Rectal smooth muscle tissue (tissue), 1 donor: ENCODE results near the gene FUZ.

Experiments
- H3K27ac ChIP-seq: one replicate; pipeline ENCODE4 v1.7.0; 2013; ENCODE audit warnings: low read depth, low read length, inconsistent platforms
- H3K27me3 ChIP-seq: one replicate; pipeline ENCODE4 v1.7.0; 2013; ENCODE audit warnings: low read length; ENCODE audit not compliant: control insufficient read depth, insufficient read depth
- H3K36me3 ChIP-seq: one replicate; pipeline ENCODE4 v1.7.0; 2013; ENCODE audit warnings: low read length; ENCODE audit not compliant: control insufficient read depth, insufficient read depth
- H3K4me1 ChIP-seq: one replicate; pipeline ENCODE4 v1.7.0; 2013; ENCODE audit warnings: low read length; ENCODE audit not compliant: control insufficient read depth, insufficient read depth
- H3K4me3 ChIP-seq: one replicate; pipeline ENCODE4 v1.7.0; 2013; ENCODE audit warnings: low read length
- H3K9ac ChIP-seq: one replicate; pipeline ENCODE4 v1.7.0; 2013; ENCODE audit warnings: low read length

Gene FUZ

DNA sequence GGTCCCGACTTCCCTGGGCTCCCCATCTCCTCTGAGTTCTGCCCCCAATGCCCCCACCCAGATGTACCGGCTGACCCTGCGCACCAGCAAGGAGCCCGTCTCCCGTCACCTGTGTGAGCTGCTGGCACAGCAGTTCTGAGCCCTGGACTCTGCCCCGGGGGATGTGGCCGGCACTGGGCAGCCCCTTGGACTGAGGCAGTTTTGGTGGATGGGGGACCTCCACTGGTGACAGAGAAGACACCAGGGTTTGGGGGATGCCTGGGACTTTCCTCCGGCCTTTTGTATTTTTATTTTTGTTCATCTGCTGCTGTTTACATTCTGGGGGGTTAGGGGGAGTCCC is 6.5 kb downstream of the FUZ start:
- H3K9ac ChIP-seq, result no peak overlapping the region
- H3K27ac ChIP-seq, result no peak overlapping the region
- peaks cover 7% of the 10 kb centered on the region for H3K4me1 ChIP-seq
- no peaks in the 10 kb centered on the region for H3K27me3 ChIP-seq
- H3K4me3 ChIP-seq, result no peak overlapping the region
- H3K36me3 ChIP-seq, result no peaks in the 10 kb centered on the region

DNA sequence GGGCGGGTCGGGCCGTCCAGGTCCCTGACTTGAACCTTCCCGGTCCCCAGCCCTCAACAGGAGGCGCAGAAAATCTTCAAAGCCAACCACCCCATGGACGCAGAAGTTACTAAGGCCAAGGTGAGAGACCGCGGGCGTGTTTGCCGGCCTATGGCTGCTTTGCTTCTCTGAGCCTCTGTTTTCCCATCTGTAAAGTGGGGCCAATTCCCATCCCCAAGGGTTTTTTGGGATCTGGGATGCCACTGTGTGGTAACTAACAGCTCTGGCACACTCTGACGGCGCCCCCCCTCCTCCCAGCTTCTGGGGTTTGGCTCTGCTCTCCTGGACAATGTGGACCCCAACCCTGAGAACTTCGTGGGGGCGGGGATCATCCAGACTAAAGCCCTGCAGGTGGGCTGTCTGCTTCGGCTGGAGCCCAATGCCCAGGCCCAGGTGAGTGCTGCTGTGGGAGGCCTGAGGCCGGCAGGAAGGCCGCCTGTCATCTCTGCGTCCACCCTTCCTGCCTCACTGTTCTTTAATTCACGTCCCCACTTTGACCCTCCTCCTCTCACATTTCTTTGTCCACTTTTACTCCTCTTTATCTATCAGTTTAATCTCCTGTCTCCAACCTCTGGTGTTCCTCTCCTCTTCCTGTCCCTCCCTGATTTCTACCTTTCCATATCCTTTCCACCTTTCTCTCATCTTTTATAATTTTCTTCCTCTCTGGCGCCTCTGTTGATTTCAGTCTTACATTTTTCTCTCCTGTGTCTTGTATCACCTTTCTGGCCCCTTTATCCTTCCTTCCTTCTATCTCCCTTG is 7.1 kb downstream of the FUZ start:
- H3K27ac ChIP-seq, result no peak overlapping the region
- H3K27me3 ChIP-seq, result no peaks in the 10 kb centered on the region
- peaks cover 7% of the 10 kb centered on the region for H3K4me1 ChIP-seq
- no peak overlapping the region for H3K9ac ChIP-seq
- no peak overlapping the region for H3K4me3 ChIP-seq
- no peaks in the 10 kb centered on the region for H3K36me3 ChIP-seq

DNA sequence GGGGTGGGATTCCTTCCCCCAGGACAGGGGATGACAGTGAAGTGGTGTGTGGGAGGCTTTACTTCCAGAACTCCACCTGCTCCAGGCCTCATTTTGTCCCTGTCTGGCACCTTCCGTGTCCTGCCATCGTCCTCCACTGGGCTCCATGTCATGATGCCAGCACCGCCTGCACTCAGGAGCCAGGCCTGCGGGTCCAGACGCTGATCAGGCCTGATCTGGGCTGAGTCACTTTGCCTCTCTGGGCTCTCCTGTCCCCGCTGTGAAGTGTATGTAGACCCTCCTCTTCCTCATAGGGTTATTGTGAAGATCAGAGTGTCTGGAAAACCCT is 9.6 kb downstream of the FUZ start:
- Histone ChIP-seq H3K36me3 (peaks cover 14% of the 10 kb centered on the region), H3K4me1 (no peaks in the 10 kb centered on the region), H3K9ac (no peak overlapping the region), H3K27ac (no peak overlapping the region), H3K4me3 (no peak overlapping the region), H3K27me3 (no peaks in the 10 kb centered on the region)

DNA sequence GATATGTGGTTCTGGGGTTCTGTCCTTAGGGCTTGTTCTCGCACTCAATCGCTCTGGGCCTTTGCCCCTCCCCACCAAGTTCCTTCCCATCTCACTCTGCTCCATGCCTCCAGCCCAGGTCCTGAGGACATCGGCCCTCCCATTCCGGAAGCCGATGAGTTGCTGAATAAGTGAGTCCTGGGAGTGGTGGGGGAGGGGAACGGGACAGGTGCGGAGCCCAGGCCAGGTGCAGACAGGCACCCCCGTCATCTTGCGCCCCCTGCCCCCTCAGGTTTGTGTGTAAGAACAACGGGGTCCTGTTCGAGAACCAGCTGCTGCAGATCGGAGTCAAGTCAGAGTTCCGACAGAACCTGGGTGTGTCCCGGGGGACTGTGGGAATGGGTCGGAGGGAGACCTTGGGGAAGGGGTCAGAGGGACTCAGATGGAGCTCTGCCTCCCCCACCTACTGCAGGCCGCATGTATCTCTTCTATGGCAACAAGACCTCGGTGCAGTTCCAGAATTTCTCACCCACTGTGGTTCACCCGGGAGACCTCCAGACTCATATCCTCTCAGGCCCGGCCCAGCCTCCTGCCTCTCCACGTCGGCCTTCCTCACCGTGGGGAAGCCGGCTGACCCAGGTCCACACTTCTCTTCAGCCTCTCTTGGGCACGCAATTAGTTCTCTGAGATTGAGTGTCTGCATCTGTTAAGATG is 10.1 kb downstream of the FUZ start:
- no peaks in the 10 kb centered on the region for H3K27me3 ChIP-seq
- H3K36me3 ChIP-seq, result peaks cover 14% of the 10 kb centered on the region
- peak overlapping the region; percentile 70 for H3K27ac ChIP-seq
- H3K9ac ChIP-seq, result no peak overlapping the region
- peak overlapping the region; percentile 54 for H3K4me3 ChIP-seq
- no peaks in the 10 kb centered on the region for H3K4me1 ChIP-seq

DNA sequence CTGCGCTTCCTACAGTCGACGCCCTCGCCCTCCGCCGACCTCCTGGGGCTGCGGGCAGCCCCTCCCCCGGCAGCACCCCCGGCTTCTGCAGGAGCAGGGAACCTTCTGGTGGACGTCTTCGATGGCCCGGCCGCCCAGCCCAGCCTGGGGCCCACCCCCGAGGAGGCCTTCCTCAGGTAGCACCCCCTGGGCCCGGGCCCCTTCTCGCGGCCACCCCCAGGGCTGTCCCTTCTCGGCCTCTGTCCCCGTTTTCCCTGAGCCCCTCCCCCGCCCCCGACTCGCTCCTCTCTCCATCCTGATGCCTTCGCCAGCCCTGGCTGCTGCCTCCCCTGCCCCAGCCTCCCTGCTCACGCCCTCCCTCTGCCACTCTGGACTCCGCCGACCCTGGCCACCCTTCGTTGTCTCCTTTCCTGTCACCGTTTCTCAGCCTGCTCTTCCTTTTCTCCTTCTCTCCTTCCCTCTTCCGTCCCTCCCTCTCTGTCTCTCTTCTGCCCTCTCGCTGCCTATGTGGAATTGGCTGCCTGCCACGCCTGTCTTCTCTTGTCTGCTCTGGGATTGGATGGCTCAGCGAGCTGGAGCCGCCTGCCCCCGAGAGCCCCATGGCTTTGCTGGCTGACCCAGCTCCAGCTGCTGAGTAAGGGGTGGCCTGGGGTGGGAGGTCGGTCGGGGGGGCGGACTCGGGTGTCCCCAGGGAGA is 11.0 kb downstream of the FUZ start:
- H3K36me3 ChIP-seq, result peaks cover 14% of the 10 kb centered on the region
- H3K4me3 ChIP-seq, result peak overlapping the region; percentile 82
- H3K4me1 ChIP-seq, result no peaks in the 10 kb centered on the region
- peak overlapping the region; percentile 70 for H3K27ac ChIP-seq
- no peaks in the 10 kb centered on the region for H3K27me3 ChIP-seq
- H3K9ac ChIP-seq, result peak overlapping the region; percentile 49

DNA sequence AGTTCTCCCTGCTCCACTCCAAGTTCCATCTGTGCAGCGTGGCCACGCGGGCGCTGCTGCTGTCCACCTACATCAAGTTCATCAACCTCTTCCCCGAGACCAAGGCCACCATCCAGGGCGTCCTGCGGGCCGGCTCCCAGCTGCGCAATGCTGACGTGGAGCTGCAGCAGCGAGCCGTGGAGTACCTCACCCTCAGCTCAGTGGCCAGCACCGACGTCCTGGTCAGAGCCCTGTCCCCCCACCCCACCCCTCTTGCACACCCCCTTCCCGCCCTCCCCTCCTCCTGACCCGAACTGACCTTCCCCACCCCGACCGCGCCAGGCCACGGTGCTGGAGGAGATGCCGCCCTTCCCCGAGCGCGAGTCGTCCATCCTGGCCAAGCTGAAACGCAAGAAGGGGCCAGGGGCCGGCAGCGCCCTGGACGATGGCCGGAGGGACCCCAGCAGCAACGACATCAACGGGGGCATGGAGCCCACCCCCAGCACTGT is 11.6 kb downstream of the FUZ start:
- peak overlapping the region; percentile 82 for H3K4me3 ChIP-seq
- H3K27ac ChIP-seq, result no peak overlapping the region
- no peaks in the 10 kb centered on the region for H3K4me1 ChIP-seq
- H3K9ac ChIP-seq, result no peak overlapping the region
- H3K27me3 ChIP-seq, result no peaks in the 10 kb centered on the region
- peaks cover 21% of the 10 kb centered on the region for H3K36me3 ChIP-seq

DNA sequence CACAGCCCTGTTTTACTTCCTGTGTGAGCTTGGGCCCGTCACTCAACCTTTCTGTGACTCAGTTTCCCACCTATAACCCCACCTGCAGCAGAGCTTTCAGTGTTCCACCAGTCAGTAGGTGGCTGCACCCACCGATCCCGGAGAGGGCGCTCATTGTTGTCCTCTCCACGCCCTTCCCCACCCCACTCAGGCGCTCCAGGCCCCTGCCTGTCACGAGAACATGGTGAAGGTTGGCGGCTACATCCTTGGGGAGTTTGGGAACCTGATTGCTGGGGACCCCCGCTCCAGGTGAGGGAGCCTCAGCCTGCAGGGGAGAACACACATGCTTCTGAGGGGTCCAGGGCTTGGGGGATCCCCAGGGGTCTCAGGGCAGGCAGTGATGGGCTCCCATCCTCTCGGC is 12.3 kb downstream of the FUZ start:
- peaks cover 27% of the 10 kb centered on the region for H3K36me3 ChIP-seq
- no peaks in the 10 kb centered on the region for H3K4me1 ChIP-seq
- no peaks in the 10 kb centered on the region for H3K27me3 ChIP-seq
- no peak overlapping the region for H3K4me3 ChIP-seq
- no peak overlapping the region for H3K27ac ChIP-seq
- H3K9ac ChIP-seq, result no peak overlapping the region

DNA sequence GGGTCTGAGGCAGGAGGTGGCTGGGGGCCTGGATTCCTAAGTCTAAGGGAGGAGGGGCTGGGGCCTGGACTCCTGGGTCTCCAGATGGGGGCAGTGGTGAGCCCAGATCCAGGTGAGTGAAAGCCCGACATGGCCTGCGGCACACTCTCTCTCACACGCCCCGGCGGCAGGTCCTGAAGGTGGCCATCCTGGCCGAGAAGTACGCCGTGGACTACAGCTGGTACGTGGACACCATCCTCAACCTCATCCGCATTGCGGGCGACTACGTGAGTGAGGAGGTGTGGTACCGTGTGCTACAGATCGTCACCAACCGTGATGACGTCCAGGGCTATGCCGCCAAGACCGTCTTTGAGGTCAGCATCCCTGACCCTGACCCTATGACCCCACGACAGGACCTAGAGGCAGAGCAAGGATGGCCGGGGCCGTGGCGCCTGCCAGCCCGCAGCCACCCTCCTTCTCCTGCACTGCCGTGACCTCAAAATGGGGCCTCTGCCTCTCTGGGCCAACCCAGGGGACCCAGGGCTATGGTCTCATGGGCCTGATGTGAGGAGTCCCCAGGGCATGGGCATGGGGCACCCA is 13.2 kb downstream of the FUZ start:
- H3K27ac ChIP-seq, result no peak overlapping the region
- no peak overlapping the region for H3K9ac ChIP-seq
- H3K4me1 ChIP-seq, result no peaks in the 10 kb centered on the region
- H3K27me3 ChIP-seq, result no peaks in the 10 kb centered on the region
- H3K36me3 ChIP-seq, result peaks cover 35% of the 10 kb centered on the region
- H3K4me3 ChIP-seq, result no peak overlapping the region

DNA sequence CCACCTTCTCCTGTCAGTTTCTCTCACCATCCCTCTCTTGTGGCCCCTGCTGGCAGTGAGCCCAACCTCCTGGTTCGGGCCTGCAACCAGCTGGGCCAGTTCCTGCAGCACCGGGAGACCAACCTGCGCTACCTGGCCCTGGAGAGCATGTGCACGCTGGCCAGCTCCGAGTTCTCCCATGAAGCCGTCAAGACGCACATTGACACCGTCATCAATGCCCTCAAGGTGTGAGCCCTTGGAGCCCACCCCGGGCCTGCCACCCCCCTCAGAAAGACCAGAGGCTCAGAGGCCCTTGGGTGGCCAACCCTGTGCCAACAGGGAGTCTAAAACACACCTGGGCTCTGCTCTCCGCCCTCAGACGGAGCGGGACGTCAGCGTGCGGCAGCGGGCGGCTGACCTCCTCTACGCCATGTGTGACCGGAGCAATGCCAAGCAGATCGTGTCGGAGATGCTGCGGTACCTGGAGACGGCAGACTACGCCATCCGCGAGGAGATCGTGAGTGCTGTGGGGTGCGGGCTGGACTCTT is 13.8 kb downstream of the FUZ start:
- peaks cover 36% of the 10 kb centered on the region for H3K36me3 ChIP-seq
- no peak overlapping the region for H3K9ac ChIP-seq
- no peaks in the 10 kb centered on the region for H3K4me1 ChIP-seq
- H3K27me3 ChIP-seq, result no peaks in the 10 kb centered on the region
- no peak overlapping the region for H3K27ac ChIP-seq
- no peak overlapping the region for H3K4me3 ChIP-seq

DNA sequence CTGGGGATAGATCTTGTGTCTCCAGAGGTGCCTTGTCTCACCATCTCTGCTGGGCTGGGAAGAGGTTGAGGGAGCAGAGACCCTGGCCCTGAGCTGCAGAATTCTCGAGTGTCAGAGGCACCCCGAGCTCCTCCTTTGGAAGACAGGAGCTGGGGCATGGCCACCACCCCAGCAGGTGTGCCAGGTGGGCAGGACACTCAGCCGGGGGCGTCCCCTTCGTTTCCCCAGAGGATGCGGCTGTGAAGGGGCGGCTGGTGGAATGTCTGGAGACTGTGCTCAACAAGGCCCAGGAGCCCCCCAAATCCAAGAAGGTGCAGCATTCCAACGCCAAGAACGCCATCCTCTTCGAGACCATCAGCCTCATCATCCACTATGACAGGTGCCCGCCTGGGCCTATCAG is 14.5 kb downstream of the FUZ start:
- Histone ChIP-seq H3K27ac (no peak overlapping the region), H3K36me3 (peaks cover 37% of the 10 kb centered on the region), H3K27me3 (no peaks in the 10 kb centered on the region)

DNA sequence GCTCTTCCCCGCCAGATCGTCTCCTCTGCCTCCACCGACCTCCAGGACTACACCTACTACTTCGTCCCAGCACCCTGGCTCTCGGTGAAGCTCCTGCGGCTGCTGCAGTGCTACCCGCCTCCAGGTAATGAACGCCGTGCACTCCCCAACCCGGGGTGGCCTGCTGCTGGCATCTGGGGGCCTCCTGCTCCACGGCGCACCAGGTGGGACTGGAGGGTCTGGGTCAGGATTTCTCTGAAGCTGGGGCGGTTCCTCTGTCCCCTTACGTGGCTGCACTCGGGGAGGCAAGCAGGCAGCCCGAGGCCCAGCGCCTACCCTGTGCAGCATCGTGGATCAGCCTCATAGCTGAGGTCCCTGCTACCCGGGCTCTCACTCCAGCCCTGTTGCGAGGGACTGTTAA is 17.5 kb downstream of the FUZ start:
- Histone ChIP-seq H3K9ac (no peak overlapping the region), H3K4me1 (no peaks in the 10 kb centered on the region), H3K36me3 (peaks cover 38% of the 10 kb centered on the region), H3K4me3 (no peak overlapping the region), H3K27me3 (no peaks in the 10 kb centered on the region), H3K27ac (no peak overlapping the region)

More for the DNA sequence above, 14.5 kb downstream of the FUZ start:
- Histone ChIP-seq H3K4me3 (no peak overlapping the region), H3K4me1 (no peaks in the 10 kb centered on the region), H3K9ac (no peak overlapping the region)

DNA sequence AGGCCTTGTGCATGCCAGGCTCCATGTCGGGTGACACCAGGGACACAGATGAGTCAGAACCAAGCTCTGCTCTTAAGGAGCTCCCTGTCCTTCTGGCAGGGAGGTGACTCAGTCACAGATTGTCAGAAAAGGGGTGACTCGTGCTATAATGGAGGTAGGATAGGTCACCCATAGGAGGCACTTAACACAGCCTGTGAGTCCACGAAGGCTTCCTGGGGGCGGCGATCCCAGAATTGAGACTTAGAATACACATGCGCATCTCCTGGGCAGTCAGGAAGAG is 19.6 kb downstream of the FUZ start:
- no peak overlapping the region for H3K27ac ChIP-seq
- no peak overlapping the region for H3K4me3 ChIP-seq
- no peaks in the 10 kb centered on the region for H3K4me1 ChIP-seq
- no peaks in the 10 kb centered on the region for H3K27me3 ChIP-seq
- H3K9ac ChIP-seq, result no peak overlapping the region
- peaks cover 30% of the 10 kb centered on the region for H3K36me3 ChIP-seq
